HepG2 (cell line): ENCODE measurements around the gene SCGB1C1. TPM values are rescaled to one million over a fixed set of nuclear protein-coding genes. Genes with fewer than 3 reads are reported as not detected.

Source experiments
- ATAC-seq: fragments of 200-7000 bp; cut with Tn5 transposase; 3 replicates; pipeline ENCODE4 v1.9.1; 2020; ENCODE audit warnings: mild to moderate bottlenecking, moderate library complexity
- BruUV-seq: library from RNA; stranded (reverse); fragments of 400-500 nt; replicated peaks from 2 replicates; lab custom pipeline; 2021; lab: Mats Ljungman, UMichigan
- CTCF ChIA-PET: fragments of 300-600 bp; formaldehyde crosslinking; extraction: SDS; loops from one replicate; lab custom pipeline; 2021; ENCODE audit warnings: low total read pairs, inconsistent platforms, low intra/inter-chr PET ratio; lab: Yijun Ruan, JAX
- POLR2A ChIA-PET: fragments of 350-600 bp; sonication (Branson Sonifier 250); formaldehyde crosslinking; loops from one replicate; lab custom pipeline; 2020; ENCODE audit warnings: antibody characterized with exemption, inconsistent platforms; lab: Yijun Ruan, JAX
- DNase-seq: peaks from one replicate; pipeline ENCODE4 v3.0.0-alpha.2; 2015; ENCODE audit warnings: low spot score
- FAIRE-seq: peaks from 3 replicates; lab custom pipeline; 2011; peaks lifted over from hg19 to GRCh38; lab: Jason Lieb, UNC
- H2AFZ ChIP-seq: one replicate; pipeline ENCODE4 v1.6.1; 2011; ENCODE audit warnings: low read length, inconsistent platforms
- H3K27ac ChIP-seq: fragments of 300-600 bp; 3 replicates; pipeline ENCODE4 v1.8.0; 2011; ENCODE audit warnings: mixed run types, mild to moderate bottlenecking, mixed read lengths, low read length, inconsistent platforms; ENCODE audit not compliant: insufficient read depth; ENCODE audit errors: extremely low read length
- H3K27me3 ChIP-seq, 2 experiments: fragments of 200-600 bp in 1 of 2; 2 replicates in 1 of 2; 3 replicates in 1 of 2; pipeline versions ENCODE4 v1.6.0 to v1.8.0; 2011; ENCODE audit warnings: low read length in 2 of 2, mild to moderate bottlenecking in 2 of 2, moderate library complexity in 2 of 2, inconsistent platforms in 1 of 2; ENCODE audit not compliant: insufficient read depth in 2 of 2, control insufficient read depth in 1 of 2
- H3K36me3 ChIP-seq, 2 experiments: fragments of 200-600 bp in 1 of 2; replicated peaks in 1 of 2; 2 replicates in 1 of 2; 3 replicates in 1 of 2; pipeline versions ENCODE4 v1.5.1 to v1.8.0; 2011; ENCODE audit warnings: low read length in 2 of 2, inconsistent platforms in 1 of 2; ENCODE audit not compliant: insufficient read depth in 2 of 2, control insufficient read depth in 1 of 2
- H3K4me1 ChIP-seq: 2 replicates; pipeline ENCODE4 v1.5.1; 2012; ENCODE audit warnings: low read length, inconsistent platforms; ENCODE audit not compliant: insufficient read depth
- H3K4me2 ChIP-seq: 2 replicates; pipeline ENCODE4 v1.6.0; 2011; ENCODE audit warnings: low read depth, low read length, inconsistent platforms
- H3K4me3 ChIP-seq, 3 experiments: fragments of 200-600 bp in 1 of 3; sonication (generic), shearing (Covaris generic) in 1 of 3; replicated peaks in 1 of 3; 2 replicates each; pipeline ENCODE4 v1.5.1; 2011 to 2016; ENCODE audit warnings: low read length in 3 of 3, inconsistent platforms in 2 of 3, low read depth in 2 of 3, mild to moderate bottlenecking in 2 of 3, control low read depth in 1 of 3, mixed read lengths in 1 of 3; ENCODE audit not compliant: insufficient read depth in 1 of 3
- H3K79me2 ChIP-seq: one replicate; pipeline ENCODE4 v1.6.1; 2011; ENCODE audit warnings: low read length, inconsistent platforms; ENCODE audit not compliant: insufficient read depth
- H3K9ac ChIP-seq: 2 replicates; pipeline ENCODE4 v1.6.0; 2011; ENCODE audit warnings: mild to moderate bottlenecking, low read depth, low read length, inconsistent platforms; ENCODE audit not compliant: insufficient read depth
- H3K9me3 ChIP-seq: 2 replicates; pipeline ENCODE4 v1.5.1; 2012; ENCODE audit warnings: mild to moderate bottlenecking, low read length
- H4K20me1 ChIP-seq: 2 replicates; pipeline ENCODE4 v1.6.0; 2011; ENCODE audit warnings: inconsistent platforms, mild to moderate bottlenecking, low read length, moderate library complexity; ENCODE audit not compliant: insufficient read depth
- ARNT2 ChIP-seq: sonication (generic); formaldehyde crosslinking; IDR thresholded peaks from 2 replicates; pipeline ENCODE4 v1.8.0; 2022; ENCODE audit warnings: mild to moderate bottlenecking, low read depth, missing genetic modification reagents, moderate library complexity
- ASH2L ChIP-seq: fragments of 300-600, 200-600 bp; sonication (generic); IDR thresholded peaks from 2 replicates; pipeline ENCODE4 v1.7.0; 2017; ENCODE audit warnings: low read depth, mild to moderate bottlenecking, moderate library complexity, mixed read lengths, low read length; ENCODE audit not compliant: insufficient read length
- ATF6 ChIP-seq: sonication (generic); formaldehyde crosslinking; conservative IDR thresholded peaks from 2 replicates; pipeline ENCODE4 v1.4.0; 2020; ENCODE audit warnings: missing genetic modification reagents
- CREB3 ChIP-seq: sonication (generic); formaldehyde crosslinking; IDR thresholded peaks from 2 replicates; pipeline ENCODE4 v1.5.0; 2020; ENCODE audit warnings: missing genetic modification reagents
- FOXC1 ChIP-seq: sonication (generic); formaldehyde crosslinking; IDR thresholded peaks from 2 replicates; pipeline ENCODE4 v1.8.0; 2022; ENCODE audit warnings: mild to moderate bottlenecking, missing genetic modification reagents, borderline replicate concordance
- LBX2 ChIP-seq: sonication (generic); formaldehyde crosslinking; IDR thresholded peaks from 2 replicates; pipeline ENCODE4 v1.5.0; 2020; ENCODE audit warnings: missing genetic modification reagents, mild to moderate bottlenecking, borderline replicate concordance
- MEIS1 ChIP-seq: sonication (generic); formaldehyde crosslinking; IDR thresholded peaks from 2 replicates; pipeline ENCODE4 v1.9.0; 2021; ENCODE audit warnings: mild to moderate bottlenecking, missing genetic modification reagents, moderate library complexity, borderline replicate concordance
- RXRA ChIP-seq: sonication (generic); formaldehyde crosslinking; IDR thresholded peaks from 2 replicates; pipeline ENCODE4 v1.5.1; 2020; ENCODE audit warnings: missing genetic modification reagents
- SMYD3 ChIP-seq: sonication (generic); formaldehyde crosslinking; IDR thresholded peaks from 2 replicates; pipeline ENCODE4 v1.8.1; 2023; ENCODE audit warnings: mild to moderate bottlenecking, missing genetic modification reagents
- SP2 ChIP-seq: sonication (generic); formaldehyde crosslinking; IDR thresholded peaks from 2 replicates; pipeline ENCODE4 v1.5.1; 2020; ENCODE audit warnings: mild to moderate bottlenecking, missing genetic modification reagents
- TBL1XR1 ChIP-seq: fragments of 150-350 bp; IDR thresholded peaks from 2 replicates; pipeline ENCODE4 v1.6.1; 2014; ENCODE audit warnings: borderline replicate concordance, low read length; ENCODE audit not compliant: partially characterized antibody
- ZBTB20 ChIP-seq: sonication (generic); formaldehyde crosslinking; IDR thresholded peaks from 2 replicates; pipeline ENCODE4 v1.8.1; 2023; ENCODE audit warnings: missing genetic modification reagents, low read depth, mild to moderate bottlenecking, borderline replicate concordance
- ZNF251 ChIP-seq: sonication (generic); formaldehyde crosslinking; IDR thresholded peaks from 2 replicates; pipeline ENCODE4 v1.9.0; 2021; ENCODE audit warnings: mild to moderate bottlenecking, missing genetic modification reagents
- WGBS: methylation state at CpG from one replicate; pipeline ENCODE4 v1.1.6; 2017; ENCODE audit warnings: low lambda C conversion rate; 5-methylcytosine and 5-hydroxymethylcytosine counted together
- in situ Hi-C: cut with HindIII; loops from 2 replicates; pipeline ENCODE4 v1.10.0; 2017; ENCODE audit warnings: low pct_unique_long_range_greater_than_20kb; ENCODE audit not compliant: extremely low pct_ligation_motif_present
- intact Hi-C: fragments of 100-400 bp; cut with micrococcal nuclease; formaldehyde crosslinking; loops from one replicate; pipeline ENCODE4 v1.10.0; 2022; ENCODE audit not compliant: unreplicated experiment
- polyA plus RNA-seq, 8 experiments: library from polyadenylated mRNA; depleted of rRNA in 3 of 8; stranded (reverse) in 7 of 8; unstranded in 1 of 8; fragments of >200 nt; fragmentation: Illumina TruSeq in 4 of 8; extraction: Trizol in 4 of 8; gene quantifications; 2 replicates each; pipeline versions ENCODE4 v1.2.1 to v1.2.3, GENCODE V29; 2011 to 2016; ENCODE audit warnings: low read depth in 4 of 8, missing spikeins in 1 of 8, mixed read lengths in 1 of 8; ENCODE audit not compliant: insufficient read depth in 1 of 8
- total RNA-seq, 5 experiments: library from RNA; depleted of rRNA; stranded (reverse); fragments of >200 nt; fragmentation: Illumina TruSeq; extraction: Trizol; gene quantifications; 2 replicates each; pipeline ENCODE4 v1.2.3, GENCODE V29; 2016; ENCODE audit warnings: low read depth in 1 of 5
- TF ChIP-seq, protein P1 (sequence below): sonication (generic); formaldehyde crosslinking; IDR thresholded peaks from 2 replicates; pipeline ENCODE4 v1.5.0; 2020; ENCODE audit warnings: missing genetic modification reagents, mild to moderate bottlenecking, borderline replicate concordance
- TF ChIP-seq, protein P2 (sequence below): IDR thresholded peaks from 2 replicates; pipeline ENCODE4 v1.6.1; 2016; ENCODE audit warnings: missing compliant biosample characterization, missing genetic modification reagents, borderline replicate concordance

SCGB1C1 gene
- total and polyA plus RNA-seq, 2 of the 13 experiments (the other 11 are each of a cell fraction or from before 2014, with no cell fraction given): not detected

- in situ Hi-C loops (no loop called here), intact Hi-C loops (loop anchor here (2.0 kb wide), 1 partner anchor 29 kb away; the partner anchor contains the start of genes BET1L and RIC8A)
- peak within 1 kb of the TSS; percentile 7 for H2AFZ ChIP-seq
- peaks cover 1 to 11% of the 10 kb centered on the region in 2 experiments; a peak in 3 of 5 replicates for H3K36me3 ChIP-seq
- H3K27me3 ChIP-seq: no peaks in the 10 kb centered on the region; a peak in 1 of 5 replicates
- peak within 1 kb of the TSS; percentile 77 to 94 (median 91) for H3K4me3 ChIP-seq
- CTCF ChIA-PET: no interaction called here
- ATAC-seq (peak; percentile 86), FAIRE-seq (no peak), DNase-seq (peak; percentile 73)
- WGBS: 0% methylated on average over 21 of the region's 70 CpGs
- peaks cover 27% of the 10 kb centered on the region for H3K79me2 ChIP-seq
- POLR2A ChIA-PET: interaction anchor here (1.0 to 3.1 kb wide), 4 partner anchors 20 to 73 kb away, joined by 3 to 20 read pairs (median 8); partner anchors contain the start of genes BET1L and RIC8A
- no peaks in the 10 kb centered on the region for H3K9me3 ChIP-seq
- peak within 1 kb of the TSS; percentile 91 for H3K9ac ChIP-seq
- peak within 1 kb of the TSS; percentile 95 for H3K27ac ChIP-seq
- BruUV-seq: no TSS peak
- peak within 1 kb of the TSS; percentile 99 for H3K4me2 ChIP-seq
- no peaks in the 10 kb centered on the region for H4K20me1 ChIP-seq
- H3K4me1 ChIP-seq: peaks cover 34% of the 10 kb centered on the region
- TF ChIP-seq SP2 (CRISPR knock-in tag): 0 out of 2 replicates have a peak, but pooled peaks have one; percentile 34
- TF ChIP-seq SMYD3 (CRISPR knock-in tag): 0 out of 2 replicates have a peak, but pooled peaks have one; percentile 50
- TF ChIP-seq FOXC1: no peak; the same call in 1 of the 2 replicates
- TF ChIP-seq, protein P1, sequence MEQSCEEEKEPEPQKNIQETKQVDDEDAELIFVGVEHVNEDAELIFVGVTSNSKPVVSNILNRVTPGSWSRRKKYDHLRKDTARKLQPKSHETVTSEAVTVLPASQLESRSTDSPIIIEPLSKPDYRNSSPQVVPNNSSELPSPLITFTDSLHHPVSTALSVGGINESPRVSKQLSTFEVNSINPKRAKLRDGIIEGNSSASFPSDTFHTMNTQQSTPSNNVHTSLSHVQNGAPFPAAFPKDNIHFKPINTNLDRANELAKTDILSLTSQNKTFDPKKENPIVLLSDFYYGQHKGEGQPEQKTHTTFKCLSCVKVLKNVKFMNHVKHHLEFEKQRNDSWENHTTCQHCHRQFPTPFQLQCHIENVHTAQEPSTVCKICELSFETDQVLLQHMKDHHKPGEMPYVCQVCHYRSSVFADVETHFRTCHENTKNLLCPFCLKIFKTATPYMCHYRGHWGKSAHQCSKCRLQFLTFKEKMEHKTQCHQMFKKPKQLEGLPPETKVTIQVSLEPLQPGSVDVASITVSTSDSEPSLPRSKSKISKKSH (CRISPR knock-in tag): 0 out of 2 replicates have a peak, but pooled peaks have one; percentile 51
- TF ChIP-seq LBX2: 0 out of 2 replicates have a peak, but pooled peaks have one; percentile 58
- TF ChIP-seq, protein P2, sequence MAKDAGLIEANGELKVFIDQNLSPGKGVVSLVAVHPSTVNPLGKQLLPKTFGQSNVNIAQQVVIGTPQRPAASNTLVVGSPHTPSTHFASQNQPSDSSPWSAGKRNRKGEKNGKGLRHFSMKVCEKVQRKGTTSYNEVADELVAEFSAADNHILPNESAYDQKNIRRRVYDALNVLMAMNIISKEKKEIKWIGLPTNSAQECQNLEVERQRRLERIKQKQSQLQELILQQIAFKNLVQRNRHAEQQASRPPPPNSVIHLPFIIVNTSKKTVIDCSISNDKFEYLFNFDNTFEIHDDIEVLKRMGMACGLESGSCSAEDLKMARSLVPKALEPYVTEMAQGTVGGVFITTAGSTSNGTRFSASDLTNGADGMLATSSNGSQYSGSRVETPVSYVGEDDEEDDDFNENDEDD (CRISPR knock-in tag): peak; percentile 40; the same call in 1 of the 2 replicates
- no peak for TF ChIP-seq MEIS1 (CRISPR knock-in tag)
- TF ChIP-seq ATF6 (CRISPR knock-in tag): peak; percentile 23; the same call in 1 of the 2 replicates
- 0 out of 2 replicates have a peak, but pooled peaks have one; percentile 29 for TF ChIP-seq RXRA
- no peak for TF ChIP-seq ARNT2 (CRISPR knock-in tag)
- TF ChIP-seq ZNF251 (CRISPR knock-in tag): no peak
- TF ChIP-seq ZBTB20 (CRISPR knock-in tag): peak; percentile 52
- TF ChIP-seq TBL1XR1: no peak
- peak; percentile 79 for TF ChIP-seq ASH2L
- TF ChIP-seq CREB3 (CRISPR knock-in tag): no peak
Measured at GRCh38 chr11:235997-236773, 43.3 kb downstream of the SCGB1C1 start, which contains the start of gene SIRT3. Gene SIRT3 (minus strand): TSS chr11:236342. CDS start chr11:236328, 14 bp downstream.
